AG04449 (cell line): ENCODE results near the gene C22orf39.

ENCODE experiments used
- CTCF ChIA-PET: fragments of 350-600 bp; formaldehyde crosslinking; extraction: SDS; loops from one replicate; lab custom pipeline; 2021; ENCODE audit warnings: antibody characterized with exemption; lab: Yijun Ruan, JAX
- POLR2A ChIA-PET: fragments of 400-600, 350-600 bp; formaldehyde crosslinking; extraction: SDS; loops from one replicate; lab custom pipeline; 2020; ENCODE audit warnings: antibody characterized with exemption, inconsistent platforms; lab: Yijun Ruan, JAX
- DNase-seq: peaks from one replicate; pipeline ENCODE4 v3.0.0-alpha.2; 2010; ENCODE audit warnings: low read depth, low spot score
- H3K4me3 ChIP-seq: 2 replicates; pipeline ENCODE4 v1.5.1; 2011; ENCODE audit warnings: low read depth, mild to moderate bottlenecking, control low read depth, low read length
- TF ChIP-seq, protein P1 (sequence below): IDR thresholded peaks from one replicate; pipeline ENCODE4 v1.5.1; 2011; ENCODE audit warnings: mild to moderate bottlenecking, moderate library complexity, low read length, control low read depth, inconsistent platforms; ENCODE audit not compliant: insufficient read depth; ENCODE audit errors: missing control alignments

The C22orf39 gene

DNA sequence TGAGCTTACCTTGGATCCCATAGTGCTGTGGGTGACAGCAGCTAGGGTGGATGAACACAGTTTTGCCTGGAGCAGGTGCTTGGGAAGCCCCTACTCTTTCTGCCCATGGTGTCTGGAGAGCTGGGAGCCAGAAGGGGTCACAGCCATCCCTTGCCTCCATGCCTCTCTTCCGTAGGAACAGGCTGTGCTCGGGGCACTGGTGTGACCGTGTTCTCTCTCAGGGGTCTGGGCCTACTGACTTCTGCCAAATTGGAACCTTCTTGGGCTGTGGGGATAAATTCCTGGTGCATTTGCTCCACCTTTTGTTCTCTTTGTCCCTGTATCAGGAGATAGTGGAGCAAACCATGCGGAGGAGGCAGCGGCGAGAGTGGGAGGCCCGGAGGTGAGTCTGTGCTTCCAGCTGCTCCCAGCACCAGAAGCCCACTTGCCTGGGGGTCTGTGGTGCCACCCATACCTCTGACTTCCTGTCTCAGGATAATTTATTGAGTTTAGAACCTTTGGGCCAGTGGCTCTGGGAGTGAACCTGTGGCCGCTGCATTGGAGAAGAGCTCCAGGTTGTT, 46.6 kb upstream of the C22orf39 start:
- ChIA-PET POLR2A (no interaction called here), CTCF (interaction anchor here (0.7 to 7.8 kb wide), 2 partner anchors 137 to 140 kb away, joined by 3 to 68 read pairs; no protein-coding TSS in a partner anchor)
- TF ChIP-seq, protein P1, sequence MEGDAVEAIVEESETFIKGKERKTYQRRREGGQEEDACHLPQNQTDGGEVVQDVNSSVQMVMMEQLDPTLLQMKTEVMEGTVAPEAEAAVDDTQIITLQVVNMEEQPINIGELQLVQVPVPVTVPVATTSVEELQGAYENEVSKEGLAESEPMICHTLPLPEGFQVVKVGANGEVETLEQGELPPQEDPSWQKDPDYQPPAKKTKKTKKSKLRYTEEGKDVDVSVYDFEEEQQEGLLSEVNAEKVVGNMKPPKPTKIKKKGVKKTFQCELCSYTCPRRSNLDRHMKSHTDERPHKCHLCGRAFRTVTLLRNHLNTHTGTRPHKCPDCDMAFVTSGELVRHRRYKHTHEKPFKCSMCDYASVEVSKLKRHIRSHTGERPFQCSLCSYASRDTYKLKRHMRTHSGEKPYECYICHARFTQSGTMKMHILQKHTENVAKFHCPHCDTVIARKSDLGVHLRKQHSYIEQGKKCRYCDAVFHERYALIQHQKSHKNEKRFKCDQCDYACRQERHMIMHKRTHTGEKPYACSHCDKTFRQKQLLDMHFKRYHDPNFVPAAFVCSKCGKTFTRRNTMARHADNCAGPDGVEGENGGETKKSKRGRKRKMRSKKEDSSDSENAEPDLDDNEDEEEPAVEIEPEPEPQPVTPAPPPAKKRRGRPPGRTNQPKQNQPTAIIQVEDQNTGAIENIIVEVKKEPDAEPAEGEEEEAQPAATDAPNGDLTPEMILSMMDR: no peak
- no peak for DNase-seq
- H3K4me3 ChIP-seq: no peak overlapping the region

DNA sequence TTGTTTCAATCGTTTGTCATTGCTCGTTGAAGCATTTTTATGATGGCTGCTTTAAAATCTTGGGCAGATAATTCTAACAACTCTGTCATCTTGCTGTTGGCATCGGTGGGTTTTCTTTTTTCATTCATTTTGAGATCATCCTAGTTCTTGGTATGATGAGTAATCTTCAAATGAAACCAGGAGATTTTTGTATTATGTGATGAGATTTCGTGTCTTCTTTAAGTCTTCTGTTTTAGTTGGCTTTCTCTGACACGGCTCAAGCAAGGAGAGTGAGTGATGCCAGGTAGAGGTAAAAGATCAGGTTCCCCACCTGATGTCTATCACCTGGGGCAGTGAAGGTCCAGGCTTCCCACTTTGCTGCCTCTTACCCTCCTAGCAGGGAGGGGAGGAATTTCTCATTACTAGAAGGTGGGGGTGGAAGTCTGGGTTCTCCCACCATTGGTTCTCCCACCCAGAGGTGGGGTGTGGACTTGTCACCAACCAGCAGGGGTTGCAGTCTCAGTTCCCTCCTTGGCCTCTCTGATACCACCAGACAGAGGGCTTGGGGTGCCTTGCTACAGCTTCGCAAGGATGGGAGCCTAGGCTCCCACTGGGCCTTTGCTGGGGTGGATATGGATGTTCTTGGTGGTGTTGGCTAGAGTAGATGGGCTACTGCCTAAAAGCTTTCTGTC, 45.1 kb upstream of the C22orf39 start:
- POLR2A ChIA-PET: no interaction called here

DNA sequence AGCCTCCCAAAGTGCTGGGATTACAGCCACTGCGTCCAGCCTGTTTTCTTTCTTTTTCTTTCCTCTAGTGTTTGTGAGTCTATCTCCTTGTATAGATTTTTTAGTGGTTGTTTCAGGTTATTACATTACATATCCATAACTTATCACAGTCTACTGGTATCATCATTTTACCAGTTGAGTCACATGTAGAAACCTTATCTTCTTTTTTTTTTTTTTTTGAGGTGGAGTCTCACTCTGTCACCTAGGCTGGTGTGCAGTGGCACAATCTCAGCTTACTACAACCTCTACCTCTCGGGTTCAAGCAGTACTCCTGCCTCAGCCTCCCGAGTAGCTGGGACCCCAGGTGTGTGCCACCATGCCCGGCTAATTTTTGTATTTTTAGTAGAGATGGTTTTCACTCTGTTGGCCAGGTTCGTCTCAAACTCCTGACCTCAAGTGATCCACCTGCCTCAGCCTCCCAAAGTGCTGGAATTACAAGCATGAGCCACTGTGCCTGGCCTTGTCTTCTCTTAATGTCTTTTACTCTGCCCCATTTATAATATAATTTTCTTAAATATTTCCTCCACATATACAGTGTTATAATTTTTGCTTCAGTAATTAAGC, 43.2 kb upstream of the C22orf39 start:
- DNase-seq: no peak
- no peak overlapping the region for H3K4me3 ChIP-seq
- TF ChIP-seq, protein P1: no peak
- POLR2A ChIA-PET: no interaction called here
- CTCF ChIA-PET: interaction anchor here (7.8 kb wide), 1 partner anchor 140 kb away, joined by 68 read pairs; no protein-coding TSS in a partner anchor

More for the DNA sequence above, 45.1 kb upstream of the C22orf39 start:
- CTCF ChIA-PET: interaction anchor here (7.8 kb wide), 1 partner anchor 138 kb away, joined by 68 read pairs; no protein-coding TSS in a partner anchor
- TF ChIP-seq, protein P1: no peak
- H3K4me3 ChIP-seq: no peak overlapping the region
- DNase-seq: no peak

DNA sequence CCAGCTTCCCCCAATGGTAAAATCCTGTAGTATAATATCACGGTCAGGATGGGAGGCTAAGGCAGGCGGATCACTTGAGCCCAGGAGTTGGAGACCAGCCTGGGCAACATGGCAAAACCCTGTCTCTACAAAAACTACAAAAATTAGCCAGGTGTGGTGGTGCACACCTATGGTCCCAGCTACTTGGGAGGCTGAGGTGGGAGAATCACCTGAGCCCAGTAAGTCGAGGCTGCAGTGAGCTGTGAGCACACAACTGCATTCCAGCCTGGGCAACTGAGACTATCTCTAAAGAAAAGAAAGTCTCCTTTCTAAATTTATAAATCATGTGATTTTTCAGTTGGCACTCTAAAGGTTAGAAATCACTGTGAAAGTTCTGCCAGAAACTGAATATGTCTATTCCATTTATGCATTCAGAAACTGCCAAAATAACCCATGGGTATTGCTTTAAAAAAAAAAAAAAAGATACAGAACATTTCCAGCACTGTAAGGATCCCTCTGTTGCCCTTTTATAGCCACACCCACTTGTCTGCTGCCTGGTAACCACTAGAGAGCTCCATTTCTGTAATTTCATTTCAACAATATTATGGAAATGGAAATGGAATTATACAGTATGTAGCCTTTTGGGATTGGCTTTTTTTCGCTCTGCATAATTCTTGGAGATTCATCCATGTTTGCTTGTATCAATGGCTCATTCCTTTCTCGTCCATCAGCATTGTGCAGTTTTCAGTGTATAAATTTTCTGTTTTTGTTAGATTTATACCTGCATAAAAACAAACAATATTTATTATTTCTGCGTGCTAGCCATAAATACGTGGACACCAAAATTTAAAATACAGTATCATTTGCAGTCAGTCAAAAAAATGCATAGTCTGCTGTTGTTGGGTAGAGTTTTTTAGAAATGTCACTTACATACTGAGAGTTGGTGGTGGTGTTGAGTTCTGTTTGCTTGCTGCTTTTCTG, 41.7 kb upstream of the C22orf39 start:
- CTCF ChIA-PET: interaction anchor here (7.8 kb wide), 1 partner anchor 142 kb away, joined by 68 read pairs; no protein-coding TSS in a partner anchor
- POLR2A ChIA-PET: no interaction called here
- no peak for DNase-seq
- TF ChIP-seq, protein P1: no peak
- no peak overlapping the region for H3K4me3 ChIP-seq

DNA sequence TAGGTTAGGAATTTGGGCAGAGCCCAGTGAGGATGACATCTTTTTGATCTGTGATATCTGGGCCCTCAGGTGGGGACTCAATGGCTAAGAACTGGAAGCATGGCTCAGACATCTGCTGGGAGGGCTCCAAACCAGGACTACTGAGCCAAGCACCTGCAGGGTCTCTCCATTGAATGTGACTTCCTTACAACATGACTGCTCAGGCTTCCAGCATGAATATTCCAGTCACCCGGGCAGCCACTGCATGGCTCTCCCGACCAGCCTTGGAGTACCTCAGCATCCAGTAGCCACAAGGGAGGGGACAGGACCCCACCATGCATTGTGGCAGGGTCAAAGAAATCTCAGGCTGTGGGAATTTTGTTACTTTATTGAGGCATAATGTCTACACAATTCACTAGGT, 40.8 kb upstream of the C22orf39 start:
- TF ChIP-seq, protein P1: no peak
- no peak overlapping the region for H3K4me3 ChIP-seq
- no peak for DNase-seq
- ChIA-PET POLR2A (no interaction called here), CTCF (interaction anchor here (7.8 kb wide), 1 partner anchor 142 kb away, joined by 68 read pairs; no protein-coding TSS in a partner anchor)
